Kasumi-1 (cell line): Measurements from ENCODE around the gene SLC26A5.
"Not testable (repeated sequence)": the region's sequence is repeated elsewhere in the genome, so short reads cannot be mapped to it uniquely, and the experiment has no call there.

Experiments used
- DNase-seq, 2 experiments: peaks; one replicate each; lab custom pipeline; 2025; lab: John Stamatoyannopoulos, UW

SLC26A5 gene

DNA sequence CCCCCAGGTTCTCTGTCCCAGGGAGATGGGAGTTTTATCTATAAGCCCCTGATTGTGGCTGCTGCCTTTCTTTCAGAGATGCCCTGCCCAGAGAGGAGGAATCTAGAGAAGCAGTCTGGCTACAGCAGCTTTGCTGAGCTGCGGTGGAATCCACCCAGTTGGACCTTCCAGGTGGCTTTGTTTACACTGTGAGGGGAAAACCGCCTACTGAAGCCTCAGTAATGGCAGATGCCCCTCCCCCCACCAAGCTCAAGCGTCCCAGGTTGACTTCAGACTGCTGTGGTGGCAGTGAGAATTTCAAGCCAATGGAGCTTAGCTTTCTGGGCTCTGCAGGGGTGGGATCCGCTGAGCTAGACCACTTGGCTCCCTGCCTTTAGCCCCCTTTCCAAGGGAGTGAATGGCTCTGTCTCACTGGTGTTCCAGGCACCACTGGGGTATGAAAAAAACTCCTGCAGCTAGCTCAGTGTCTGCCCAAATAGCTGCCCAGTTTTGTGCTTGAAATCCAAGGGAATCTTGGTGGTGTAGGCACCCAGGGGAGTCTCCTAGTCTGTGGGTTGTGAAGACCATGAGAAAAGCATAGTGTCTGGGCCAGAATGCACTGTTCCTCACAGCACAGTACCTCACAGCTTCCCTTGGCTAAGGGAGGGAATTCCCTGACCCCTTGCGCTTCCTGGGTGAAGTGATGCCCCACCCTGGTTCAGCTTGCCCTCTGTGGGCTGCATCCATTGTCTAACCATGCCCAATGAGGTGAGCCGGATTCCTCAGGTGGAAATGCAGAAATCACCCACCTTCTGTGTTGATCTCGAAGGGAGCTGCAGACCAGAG lies 40.0 kb downstream of the SLC26A5 start:
- not testable (repeated sequence) for DNase-seq

DNA sequence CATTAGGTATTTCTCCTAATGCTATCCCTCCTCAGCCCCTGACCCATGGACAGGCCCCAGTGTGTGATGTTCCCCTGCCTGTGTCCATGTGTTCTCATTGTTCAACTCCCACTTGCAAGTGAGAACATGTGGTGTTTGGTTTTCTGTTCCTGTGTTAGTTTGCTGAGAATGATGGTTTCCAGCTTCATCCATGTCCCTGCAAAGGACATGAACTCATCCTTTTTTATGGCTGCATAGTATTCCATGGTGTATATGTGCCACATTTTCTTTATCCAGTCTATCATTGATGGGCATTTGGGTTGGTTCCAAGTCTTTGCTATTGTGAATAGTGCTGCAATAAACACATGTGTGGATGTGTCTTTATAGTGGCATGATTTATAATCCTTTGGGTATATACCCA lies 46.3 kb downstream of the SLC26A5 start:
- DNase-seq, result not testable (repeated sequence)

DNA sequence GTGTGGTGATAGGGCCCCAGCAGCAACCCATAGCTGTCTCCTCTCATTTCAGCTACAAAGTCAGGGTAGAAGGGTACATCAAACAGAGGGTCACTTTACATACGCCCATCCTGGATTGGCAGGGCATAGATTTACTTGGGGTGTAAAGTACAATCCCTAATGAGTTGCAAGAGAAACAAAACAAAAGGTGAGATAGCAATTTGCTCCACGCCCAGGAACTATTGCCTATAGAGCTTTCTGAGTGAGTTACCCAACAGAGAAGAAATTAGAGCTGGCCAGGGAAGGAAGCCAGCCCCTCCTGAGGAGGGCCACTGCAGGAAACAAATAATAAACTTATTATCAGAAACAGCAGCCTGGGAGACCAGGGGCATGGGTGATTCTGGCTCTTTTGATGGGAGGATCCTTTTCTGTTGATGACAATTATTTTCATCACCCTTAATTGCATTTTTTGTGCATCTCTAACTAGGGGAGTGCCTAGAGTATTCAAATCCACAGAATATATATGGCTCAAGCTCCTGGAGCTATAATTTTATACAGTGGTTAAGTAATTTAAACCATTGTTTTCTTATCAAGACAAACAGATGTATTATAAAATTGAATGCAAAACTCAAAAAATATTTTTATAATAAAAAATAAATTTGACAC lies 47.4 kb downstream of the SLC26A5 start:
- no peak for DNase-seq

DNA sequence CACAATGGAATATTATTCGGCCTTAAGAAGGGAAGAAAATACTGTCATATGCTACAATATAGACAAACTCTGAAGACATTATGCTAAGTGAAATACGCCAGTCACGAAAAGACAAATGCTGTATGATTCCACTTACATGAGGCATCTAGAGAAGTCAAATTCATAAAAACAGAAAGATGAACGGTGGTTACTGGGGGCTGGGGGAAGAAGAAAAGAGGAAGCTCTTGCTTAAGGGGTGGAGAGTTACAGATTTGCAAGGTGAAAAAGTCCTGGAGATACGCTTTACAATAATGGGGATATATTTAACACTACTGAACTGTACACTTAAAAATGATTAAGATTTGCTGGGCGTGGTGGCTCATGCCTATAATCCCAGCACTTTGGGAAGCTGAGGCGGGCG lies 49.5 kb downstream of the SLC26A5 start:
- peak in 1 of 2 experiments; percentile 34 for DNase-seq

DNA sequence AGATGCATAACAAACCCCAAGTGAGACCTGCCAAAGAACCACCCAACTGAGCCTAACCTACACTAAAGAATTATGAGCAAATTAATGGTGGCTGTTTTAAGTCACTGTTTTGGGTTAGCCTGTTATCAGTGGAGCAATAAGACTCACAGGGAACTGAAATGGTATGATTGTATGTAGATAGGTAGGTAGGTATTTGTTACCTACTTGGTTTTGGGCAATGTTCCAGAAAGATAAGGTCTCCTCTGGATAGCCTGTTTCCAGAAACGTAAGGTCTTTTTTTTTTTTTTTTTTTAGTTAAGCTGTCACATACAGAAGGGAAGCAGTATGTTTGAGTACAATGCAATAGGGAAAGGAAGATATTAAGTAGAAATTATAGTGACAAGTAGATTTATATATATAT lies 50.9 kb downstream of the SLC26A5 start:
- no peak for DNase-seq

GRCh38 chr7:103394566-103394965 lies 51.4 kb downstream of the SLC26A5 start:
- no peak for DNase-seq

DNA sequence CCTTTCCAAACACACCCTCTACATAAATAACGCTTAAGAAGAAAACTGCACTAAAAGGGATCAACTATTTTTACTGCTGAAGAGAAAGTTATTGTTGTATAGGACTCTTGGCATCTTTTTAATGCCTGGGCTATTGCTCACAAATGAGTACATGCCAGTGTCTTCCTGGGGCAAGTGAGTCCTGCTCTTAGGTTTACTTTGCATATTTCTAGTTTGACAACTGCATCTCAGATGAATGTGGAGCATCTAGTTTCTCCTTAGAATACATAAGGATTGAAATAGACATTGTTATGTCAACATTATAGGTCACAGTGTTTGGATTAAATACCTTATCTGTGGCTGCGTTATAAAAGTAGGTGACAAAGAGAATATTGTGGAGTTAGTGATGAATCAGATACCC lies 54.0 kb downstream of the SLC26A5 start:
- no peak for DNase-seq

DNA sequence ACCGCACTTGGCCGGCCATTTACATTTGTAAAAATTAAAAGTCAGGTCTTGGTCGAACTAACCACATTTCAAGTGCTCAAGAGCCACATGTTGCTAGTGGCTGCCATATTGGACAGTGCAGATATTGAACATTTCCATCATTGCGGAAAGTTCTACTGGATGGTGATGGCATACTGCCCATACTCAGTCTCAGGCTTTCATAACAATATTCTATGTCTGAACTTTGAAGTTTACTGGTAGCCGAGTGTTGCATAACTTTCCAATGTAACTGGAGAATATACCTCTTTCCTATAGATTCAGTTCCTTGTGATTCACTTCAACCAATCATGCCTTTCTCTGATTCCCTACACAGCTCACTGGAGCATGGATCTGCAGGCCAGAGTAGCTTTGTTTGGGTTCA lies 54.9 kb downstream of the SLC26A5 start:
- no peak for DNase-seq

GRCh38 chr7:103389263-103389662 lies 56.7 kb downstream of the SLC26A5 start:
- no peak for DNase-seq

GRCh38 chr7:103388469-103389140 lies 57.4 kb downstream of the SLC26A5 start:
- no peak for DNase-seq

DNA sequence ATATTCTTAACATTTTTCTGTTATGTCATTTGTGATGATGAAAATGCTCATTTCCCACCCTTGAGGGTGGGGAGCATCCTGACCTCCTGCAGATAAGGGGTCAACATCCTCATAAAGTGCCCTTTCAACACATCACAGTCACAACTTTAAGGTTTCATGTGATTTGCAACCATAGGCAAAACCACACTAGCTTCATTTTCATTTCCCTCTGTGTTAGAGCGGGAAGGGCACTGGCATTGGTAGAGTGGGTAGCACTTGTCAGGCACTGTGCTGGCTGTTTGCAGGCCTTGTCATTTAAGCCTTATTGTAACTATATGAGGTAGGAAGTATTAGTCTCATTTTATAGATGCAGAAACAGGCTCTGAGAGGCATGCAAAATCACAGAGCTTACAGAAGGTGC lies 58.8 kb downstream of the SLC26A5 start:
- no peak for DNase-seq

GRCh38 chr7:103382032-103382402 lies 64.0 kb downstream of the SLC26A5 start:
- DNase-seq, result no peak

- DNase-seq, result no peak
Observed at GRCh38 chr7:103381280-103382031, 64.6 kb downstream of the SLC26A5 start.

GRCh38 chr7:103380395-103381191 lies 65.4 kb downstream of the SLC26A5 start:
- no peak for DNase-seq

DNA sequence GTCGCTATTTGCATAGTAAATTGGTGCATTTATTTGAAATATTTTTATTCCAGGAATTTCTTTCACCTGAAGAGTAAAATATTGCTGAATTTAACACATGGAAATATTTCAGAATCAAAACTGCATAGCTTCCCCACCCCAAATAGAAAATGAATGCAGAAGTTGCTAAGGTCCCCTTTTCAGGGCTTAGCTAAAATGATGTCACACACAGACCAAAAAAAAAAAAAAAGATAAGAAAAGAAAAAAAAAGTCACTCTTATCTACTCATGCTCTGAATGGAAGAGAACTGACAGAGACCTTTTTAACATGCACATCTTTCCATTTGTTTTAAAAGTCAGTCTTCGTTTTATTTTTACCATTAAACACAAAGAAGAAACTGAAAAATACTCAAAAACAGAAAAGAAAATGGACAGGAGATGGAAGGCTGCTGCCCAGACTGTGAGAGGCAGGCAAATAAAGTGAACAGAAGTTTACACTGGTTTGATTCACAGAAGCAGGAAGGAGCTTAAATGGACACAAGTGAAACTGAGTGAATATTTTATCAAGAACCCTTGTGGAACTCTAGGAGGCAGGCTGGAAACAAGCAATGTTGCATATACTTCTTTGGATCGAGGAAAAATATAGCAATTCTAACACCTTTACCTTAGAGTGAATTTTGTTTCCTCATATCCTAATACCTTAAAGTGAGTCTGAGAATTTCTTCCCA lies 66.6 kb downstream of the SLC26A5 start:
- no peak for DNase-seq

- DNase-seq, result no peak
Observed at GRCh38 chr7:103373866-103374643, 72.0 kb downstream of the SLC26A5 start.

GRCh38 chr7:103369432-103369831 lies 76.6 kb downstream of the SLC26A5 start:
- no peak for DNase-seq

DNA sequence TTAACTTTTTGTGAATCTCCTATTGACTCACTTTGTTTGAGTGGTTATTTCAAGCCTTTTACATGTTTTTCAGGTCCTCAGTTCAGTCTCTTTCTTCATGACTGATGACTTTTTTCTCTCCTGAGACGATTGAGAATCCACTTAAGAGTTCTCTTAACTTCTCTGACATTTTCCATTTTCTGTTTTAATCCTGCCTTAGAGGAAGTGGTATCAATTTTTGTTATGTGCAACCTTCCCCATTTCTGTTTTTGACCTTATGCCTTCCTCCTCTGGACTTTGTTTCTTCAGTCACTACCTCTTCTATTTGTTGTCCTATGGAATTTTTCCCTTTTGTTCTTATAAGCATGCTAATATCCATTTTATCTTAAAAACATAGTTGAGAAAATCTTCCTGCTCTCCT lies 96.2 kb downstream of the SLC26A5 start:
- peak in 1 of 2 experiments; percentile 11 for DNase-seq

- DNase-seq, result no peak
Observed at GRCh38 chr7:103348959-103349358, 97.0 kb downstream of the SLC26A5 start.

GRCh38 chr7:103348452-103348851 lies 97.6 kb downstream of the SLC26A5 start:
- no peak for DNase-seq
